ENCODE measurements around the gene PUS1.
"Not testable (repeated sequence)": the region's sequence is repeated elsewhere in the genome, so short reads cannot be mapped to it uniquely, and the experiment has no call there.

Gene PUS1

GRCh38 chr12:131928711-131929580 lies at the start of gene PUS1:
PUS1 (plus strand) TSS chr12:131929276; CDS start chr12:131929723, 447 bp downstream.
- peak; percentile 98 to 99 (median 98) for DNase-seq

GRCh38 chr12:131882804-131883520 lies 46.1 kb upstream of the PUS1 start:
- DNase-seq, result peak; percentile 39 to 61 (median 57)

GRCh38 chr12:131883521-131883900 lies 45.6 kb upstream of the PUS1 start:
- DNase-seq, result no peak

GRCh38 chr12:131885076-131885475 lies 44.0 kb upstream of the PUS1 start:
- not testable (repeated sequence) for DNase-seq

- DNase-seq, result no peak
Measured at GRCh38 chr12:131885543-131886057, 43.5 kb upstream of the PUS1 start.

- not testable (repeated sequence) for DNase-seq
Measured at GRCh38 chr12:131891722-131892121, 37.4 kb upstream of the PUS1 start.

- no peak for DNase-seq
Measured at GRCh38 chr12:131892711-131893604, 36.1 kb upstream of the PUS1 start.

- no peak for DNase-seq
Measured at GRCh38 chr12:131893605-131894312, 35.3 kb upstream of the PUS1 start.

- DNase-seq, result peak; percentile 93 to 98 (median 97)
Measured at GRCh38 chr12:131894313-131894860, 34.7 kb upstream of the PUS1 start, which contains the start of gene ULK1. ULK1 (plus strand) TSS chr12:131894622; CDS start chr12:131895002, 380 bp downstream.

GRCh38 chr12:131894981-131895639 lies 34.0 kb upstream of the PUS1 start:
- DNase-seq, result no peak

- DNase-seq, result no peak
Measured at GRCh38 chr12:131895640-131896079, 33.4 kb upstream of the PUS1 start.

GRCh38 chr12:131896080-131896810 lies 32.8 kb upstream of the PUS1 start:
- peak; percentile 75 to 92 (median 83) for DNase-seq

- DNase-seq, result peak in 1 of 3 donors; percentile 18
Measured at GRCh38 chr12:131896811-131897270, 32.2 kb upstream of the PUS1 start.

- DNase-seq, result no peak
Measured at GRCh38 chr12:131897276-131897675, 31.8 kb upstream of the PUS1 start.

- DNase-seq, result no peak
Measured at GRCh38 chr12:131897875-131898274, 31.2 kb upstream of the PUS1 start.

GRCh38 chr12:131900397-131900796 lies 28.7 kb upstream of the PUS1 start:
- no peak for DNase-seq

- DNase-seq, result no peak
Measured at GRCh38 chr12:131901431-131902331, 27.4 kb upstream of the PUS1 start.

GRCh38 chr12:131902332-131903241 lies 26.5 kb upstream of the PUS1 start:
- no peak for DNase-seq

Measured in suppressor macrophage treated with lipopolysaccharide for 1 hour (primary cell).